Lower leg skin (tissue), 3 donors: ENCODE data around the gene CIB4.

Experiments
- POLR2A ChIP-seq, 2 donors: fragments of 450-650 bp; IDR thresholded peaks; one replicate each; pipeline ENCODE4 v1.6.1; 2016 to 2017; ENCODE audit warnings: antibody characterized with exemption in 2 of 2, mild to moderate bottlenecking in 1 of 2, moderate library complexity in 1 of 2
- TF ChIP-seq, protein P1 (sequence below), 3 donors: fragments of 450-650 bp; IDR thresholded peaks; one replicate each; pipeline ENCODE4 v1.5.1; 2016; ENCODE audit warnings: antibody characterized with exemption in 3 of 3, mild to moderate bottlenecking in 3 of 3, moderate library complexity in 2 of 3

DNA sequence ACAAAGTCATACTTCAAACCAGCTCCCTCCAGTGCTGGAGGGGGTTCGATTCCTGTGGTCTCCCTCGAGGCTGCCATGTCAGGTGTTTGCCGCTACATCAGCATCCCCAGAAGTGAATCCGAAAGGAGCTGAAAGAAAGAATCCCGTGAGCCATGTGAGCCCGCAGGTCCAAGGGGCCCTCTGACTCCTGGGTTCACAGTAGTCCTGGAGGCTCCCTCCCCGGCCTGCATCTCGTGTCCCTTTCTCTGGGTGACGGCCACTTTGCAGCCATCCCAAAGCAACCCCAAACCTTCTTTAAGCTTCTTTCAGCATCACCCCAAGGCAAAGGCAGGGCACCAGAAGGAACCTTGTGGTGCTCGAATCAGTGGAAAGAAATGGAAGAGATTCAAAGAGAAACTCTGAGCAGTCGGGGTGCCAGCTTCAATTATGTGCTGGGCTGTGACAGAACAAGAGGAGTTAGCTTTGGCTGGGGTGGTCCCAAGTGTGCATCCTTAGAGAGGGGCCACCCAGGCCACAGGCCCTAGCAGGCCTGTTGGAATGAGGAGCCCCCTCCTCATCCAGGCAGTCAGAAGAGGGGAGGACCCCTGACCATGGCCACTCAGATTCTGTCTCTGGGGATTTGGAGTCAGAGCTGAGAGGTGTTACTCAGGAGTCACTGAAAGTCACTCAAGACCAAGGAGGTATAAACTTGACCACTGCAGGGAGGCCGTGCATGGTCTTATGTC, 59.7 kb downstream of the CIB4 start:
- TF ChIP-seq, protein P1, sequence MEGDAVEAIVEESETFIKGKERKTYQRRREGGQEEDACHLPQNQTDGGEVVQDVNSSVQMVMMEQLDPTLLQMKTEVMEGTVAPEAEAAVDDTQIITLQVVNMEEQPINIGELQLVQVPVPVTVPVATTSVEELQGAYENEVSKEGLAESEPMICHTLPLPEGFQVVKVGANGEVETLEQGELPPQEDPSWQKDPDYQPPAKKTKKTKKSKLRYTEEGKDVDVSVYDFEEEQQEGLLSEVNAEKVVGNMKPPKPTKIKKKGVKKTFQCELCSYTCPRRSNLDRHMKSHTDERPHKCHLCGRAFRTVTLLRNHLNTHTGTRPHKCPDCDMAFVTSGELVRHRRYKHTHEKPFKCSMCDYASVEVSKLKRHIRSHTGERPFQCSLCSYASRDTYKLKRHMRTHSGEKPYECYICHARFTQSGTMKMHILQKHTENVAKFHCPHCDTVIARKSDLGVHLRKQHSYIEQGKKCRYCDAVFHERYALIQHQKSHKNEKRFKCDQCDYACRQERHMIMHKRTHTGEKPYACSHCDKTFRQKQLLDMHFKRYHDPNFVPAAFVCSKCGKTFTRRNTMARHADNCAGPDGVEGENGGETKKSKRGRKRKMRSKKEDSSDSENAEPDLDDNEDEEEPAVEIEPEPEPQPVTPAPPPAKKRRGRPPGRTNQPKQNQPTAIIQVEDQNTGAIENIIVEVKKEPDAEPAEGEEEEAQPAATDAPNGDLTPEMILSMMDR (IDR thresholded peaks at IDR 0.05), result no peak
- no peak for TF ChIP-seq POLR2A (IDR thresholded peaks at IDR 0.05)
